GM12892 (cell line): ENCODE data around the gene ABCA8.

ENCODE experiments used
- POLR2A ChIP-seq: IDR thresholded peaks from 2 replicates; pipeline ENCODE4 v1.6.1; 2011; ENCODE audit warnings: low read depth, low read length, control low read depth
- POLR2AphosphoS5 ChIP-seq: IDR thresholded peaks from 2 replicates; pipeline ENCODE4 v1.6.1; 2011; ENCODE audit warnings: low read depth, low read length, control low read depth
- TAF1 ChIP-seq: IDR thresholded peaks from 2 replicates; pipeline ENCODE4 v1.6.1; 2011; ENCODE audit warnings: low read depth, mild to moderate bottlenecking, control low read depth, low read length, borderline replicate concordance

GRCh38 chr17:68910789-68911431, 44.3 kb downstream of the ABCA8 start:
- TF ChIP-seq POLR2A (no peak), TAF1 (no peak), POLR2AphosphoS5 (no peak)
